HG02943 (cell line): ENCODE measurements around the gene DDI1.

ENCODE experiments used
- ATAC-seq: cut with Tn5 transposase; IDR thresholded peaks from one replicate; pipeline ENCODE4 v1.9.1; 2021; ENCODE audit warnings: mild to moderate bottlenecking, low read depth, moderate library complexity; ENCODE audit not compliant: unreplicated experiment

DDI1 gene

GRCh38 chr11:104036588-104036987, at the start of gene DDI1:
TSS of gene DDI1 (plus strand) at chr11:104036640. CDS start at chr11:104036823, 183 bp downstream.
- no peak for ATAC-seq

GRCh38 chr11:103987629-103988594, 48.5 kb upstream of the DDI1 start:
- no peak for ATAC-seq

GRCh38 chr11:103988595-103988969, 47.9 kb upstream of the DDI1 start:
- ATAC-seq = no peak

- no peak for ATAC-seq
Measured at GRCh38 chr11:103993507-103993906, 42.9 kb upstream of the DDI1 start.

GRCh38 chr11:103994094-103994493, 42.3 kb upstream of the DDI1 start:
- ATAC-seq = no peak

GRCh38 chr11:103994518-103994917, 41.9 kb upstream of the DDI1 start:
- ATAC-seq = no peak

GRCh38 chr11:103995896-103996295, 40.5 kb upstream of the DDI1 start:
- ATAC-seq = no peak

GRCh38 chr11:103997082-103997481, 39.4 kb upstream of the DDI1 start:
- no peak for ATAC-seq

- no peak for ATAC-seq
Measured at GRCh38 chr11:103998826-103999508, 37.5 kb upstream of the DDI1 start.

- no peak for ATAC-seq
Measured at GRCh38 chr11:104000798-104001197, 35.6 kb upstream of the DDI1 start.

GRCh38 chr11:104001561-104002056, 34.8 kb upstream of the DDI1 start:
- ATAC-seq = no peak

- no peak for ATAC-seq
Measured at GRCh38 chr11:104003491-104003890, 32.9 kb upstream of the DDI1 start.

- ATAC-seq = no peak
Measured at GRCh38 chr11:104005234-104005855, 31.1 kb upstream of the DDI1 start.

GRCh38 chr11:104009744-104010143, 26.7 kb upstream of the DDI1 start:
- no peak for ATAC-seq

- no peak for ATAC-seq
Measured at GRCh38 chr11:104011044-104011443, 25.4 kb upstream of the DDI1 start.

- ATAC-seq = peak; percentile 87
Measured at GRCh38 chr11:104015649-104016415, 20.6 kb upstream of the DDI1 start.

- no peak for ATAC-seq
Measured at GRCh38 chr11:104024572-104024971, 11.9 kb upstream of the DDI1 start.

- no peak for ATAC-seq
Measured at GRCh38 chr11:104028476-104029263, 7.8 kb upstream of the DDI1 start.

GRCh38 chr11:104033134-104033533, 3.3 kb upstream of the DDI1 start:
- no peak for ATAC-seq
